ENCODE data around the gene CYLD. TPM values are rescaled to one million over a fixed set of nuclear protein-coding genes. Genes with fewer than 3 reads are reported as not detected.

The CYLD gene
- total and polyA plus RNA-seq, 2 experiments from 2014 or later: 6.9 to 30.9 TPM

- H3K27ac Mint-ChIP-seq: peak overlapping the region; percentile 82; the same call in 1 of the 2 replicates
- no peaks in the 10 kb centered on the region for H3F3A ChIP-seq (replicated peaks; ENCODE audit: low read depth)
- H3K27me3 Mint-ChIP-seq (ENCODE audit: insufficient read depth, low read depth, poor library complexity): peaks cover 2% of the 10 kb centered on the region
- H3K36me3 Mint-ChIP-seq (ENCODE audit: low read depth): no peaks in the 10 kb centered on the region; the same call in 2 of the 3 replicates
- DNase-seq (ENCODE audit: low spot score): no peak
- peaks cover 37% of the 10 kb centered on the region for H3K4me1 Mint-ChIP-seq
- no peak for ATAC-seq
- H3K4me3 ChIP-seq: peak overlapping the region; percentile 74; the same call in 1 of the 2 replicates
- H2AFZ ChIP-seq: no peak overlapping the region
- H3K4me3 Mint-ChIP-seq: peak overlapping the region; percentile 83
- H3K36me3 ChIP-seq (ENCODE audit: insufficient read depth): no peaks in the 10 kb centered on the region
- peak overlapping the region; percentile 74 for H3K4me2 ChIP-seq
- no peaks in the 10 kb centered on the region for H3K79me2 ChIP-seq (replicated peaks; ENCODE audit: insufficient read depth)
- H4K20me1 ChIP-seq (replicated peaks; ENCODE audit: insufficient read depth): no peaks in the 10 kb centered on the region
- peaks cover 30% of the 10 kb centered on the region for H3K4me1 ChIP-seq (ENCODE audit: insufficient read depth)
- no peaks in the 10 kb centered on the region for H3K27me3 ChIP-seq (ENCODE audit: insufficient read depth)
- no peak overlapping the region for H3K27ac ChIP-seq (ENCODE audit: low read depth)
- H3K9me3 Mint-ChIP-seq: no peaks in the 10 kb centered on the region; the same call in 2 of the 3 replicates
- TF ChIP-seq ETS1 (IDR thresholded peaks at IDR 0.05): no peak
- TF ChIP-seq EZH2 (IDR thresholded peaks at IDR 0.05; ENCODE audit: low read depth, unreplicated experiment): no peak
- no peak for TF ChIP-seq NANOG (IDR thresholded peaks at IDR 0.05; ENCODE audit: borderline replicate concordance)
- TF ChIP-seq, protein P1, sequence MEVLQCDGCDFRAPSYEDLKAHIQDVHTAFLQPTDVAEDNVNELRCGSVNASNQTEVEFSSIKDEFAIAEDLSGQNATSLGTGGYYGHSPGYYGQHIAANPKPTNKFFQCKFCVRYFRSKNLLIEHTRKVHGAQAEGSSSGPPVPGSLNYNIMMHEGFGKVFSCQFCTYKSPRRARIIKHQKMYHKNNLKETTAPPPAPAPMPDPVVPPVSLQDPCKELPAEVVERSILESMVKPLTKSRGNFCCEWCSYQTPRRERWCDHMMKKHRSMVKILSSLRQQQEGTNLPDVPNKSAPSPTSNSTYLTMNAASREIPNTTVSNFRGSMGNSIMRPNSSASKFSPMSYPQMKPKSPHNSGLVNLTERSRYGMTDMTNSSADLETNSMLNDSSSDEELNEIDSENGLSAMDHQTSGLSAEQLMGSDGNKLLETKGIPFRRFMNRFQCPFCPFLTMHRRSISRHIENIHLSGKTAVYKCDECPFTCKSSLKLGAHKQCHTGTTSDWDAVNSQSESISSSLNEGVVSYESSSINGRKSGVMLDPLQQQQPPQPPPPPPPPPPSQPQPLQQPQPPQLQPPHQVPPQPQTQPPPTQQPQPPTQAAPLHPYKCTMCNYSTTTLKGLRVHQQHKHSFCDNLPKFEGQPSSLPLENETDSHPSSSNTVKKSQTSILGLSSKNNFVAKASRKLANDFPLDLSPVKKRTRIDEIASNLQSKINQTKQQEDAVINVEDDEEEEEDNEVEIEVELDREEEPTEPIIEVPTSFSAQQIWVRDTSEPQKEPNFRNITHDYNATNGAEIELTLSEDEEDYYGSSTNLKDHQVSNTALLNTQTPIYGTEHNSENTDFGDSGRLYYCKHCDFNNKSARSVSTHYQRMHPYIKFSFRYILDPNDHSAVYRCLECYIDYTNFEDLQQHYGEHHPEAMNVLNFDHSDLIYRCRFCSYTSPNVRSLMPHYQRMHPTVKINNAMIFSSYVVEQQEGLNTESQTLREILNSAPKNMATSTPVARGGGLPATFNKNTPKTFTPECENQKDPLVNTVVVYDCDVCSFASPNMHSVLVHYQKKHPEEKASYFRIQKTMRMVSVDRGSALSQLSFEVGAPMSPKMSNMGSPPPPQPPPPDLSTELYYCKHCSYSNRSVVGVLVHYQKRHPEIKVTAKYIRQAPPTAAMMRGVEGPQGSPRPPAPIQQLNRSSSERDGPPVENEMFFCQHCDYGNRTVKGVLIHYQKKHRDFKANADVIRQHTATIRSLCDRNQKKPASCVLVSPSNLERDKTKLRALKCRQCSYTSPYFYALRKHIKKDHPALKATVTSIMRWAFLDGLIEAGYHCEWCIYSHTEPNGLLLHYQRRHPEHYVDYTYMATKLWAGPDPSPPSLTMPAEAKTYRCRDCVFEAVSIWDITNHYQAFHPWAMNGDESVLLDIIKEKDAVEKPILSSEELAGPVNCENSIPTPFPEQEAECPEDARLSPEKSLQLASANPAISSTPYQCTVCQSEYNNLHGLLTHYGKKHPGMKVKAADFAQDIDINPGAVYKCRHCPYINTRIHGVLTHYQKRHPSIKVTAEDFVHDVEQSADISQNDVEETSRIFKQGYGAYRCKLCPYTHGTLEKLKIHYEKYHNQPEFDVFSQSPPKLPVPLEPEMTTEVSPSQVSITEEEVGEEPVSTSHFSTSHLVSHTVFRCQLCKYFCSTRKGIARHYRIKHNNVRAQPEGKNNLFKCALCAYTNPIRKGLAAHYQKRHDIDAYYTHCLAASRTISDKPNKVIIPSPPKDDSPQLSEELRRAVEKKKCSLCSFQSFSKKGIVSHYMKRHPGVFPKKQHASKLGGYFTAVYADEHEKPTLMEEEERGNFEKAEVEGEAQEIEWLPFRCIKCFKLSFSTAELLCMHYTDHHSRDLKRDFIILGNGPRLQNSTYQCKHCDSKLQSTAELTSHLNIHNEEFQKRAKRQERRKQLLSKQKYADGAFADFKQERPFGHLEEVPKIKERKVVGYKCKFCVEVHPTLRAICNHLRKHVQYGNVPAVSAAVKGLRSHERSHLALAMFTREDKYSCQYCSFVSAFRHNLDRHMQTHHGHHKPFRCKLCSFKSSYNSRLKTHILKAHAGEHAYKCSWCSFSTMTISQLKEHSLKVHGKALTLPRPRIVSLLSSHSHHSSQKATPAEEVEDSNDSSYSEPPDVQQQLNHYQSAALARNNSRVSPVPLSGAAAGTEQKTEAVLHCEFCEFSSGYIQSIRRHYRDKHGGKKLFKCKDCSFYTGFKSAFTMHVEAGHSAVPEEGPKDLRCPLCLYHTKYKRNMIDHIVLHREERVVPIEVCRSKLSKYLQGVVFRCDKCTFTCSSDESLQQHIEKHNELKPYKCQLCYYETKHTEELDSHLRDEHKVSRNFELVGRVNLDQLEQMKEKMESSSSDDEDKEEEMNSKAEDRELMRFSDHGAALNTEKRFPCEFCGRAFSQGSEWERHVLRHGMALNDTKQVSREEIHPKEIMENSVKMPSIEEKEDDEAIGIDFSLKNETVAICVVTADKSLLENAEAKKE (CRISPR knock-in tag; IDR thresholded peaks at IDR 0.05): no peak
- TF ChIP-seq, protein P2, sequence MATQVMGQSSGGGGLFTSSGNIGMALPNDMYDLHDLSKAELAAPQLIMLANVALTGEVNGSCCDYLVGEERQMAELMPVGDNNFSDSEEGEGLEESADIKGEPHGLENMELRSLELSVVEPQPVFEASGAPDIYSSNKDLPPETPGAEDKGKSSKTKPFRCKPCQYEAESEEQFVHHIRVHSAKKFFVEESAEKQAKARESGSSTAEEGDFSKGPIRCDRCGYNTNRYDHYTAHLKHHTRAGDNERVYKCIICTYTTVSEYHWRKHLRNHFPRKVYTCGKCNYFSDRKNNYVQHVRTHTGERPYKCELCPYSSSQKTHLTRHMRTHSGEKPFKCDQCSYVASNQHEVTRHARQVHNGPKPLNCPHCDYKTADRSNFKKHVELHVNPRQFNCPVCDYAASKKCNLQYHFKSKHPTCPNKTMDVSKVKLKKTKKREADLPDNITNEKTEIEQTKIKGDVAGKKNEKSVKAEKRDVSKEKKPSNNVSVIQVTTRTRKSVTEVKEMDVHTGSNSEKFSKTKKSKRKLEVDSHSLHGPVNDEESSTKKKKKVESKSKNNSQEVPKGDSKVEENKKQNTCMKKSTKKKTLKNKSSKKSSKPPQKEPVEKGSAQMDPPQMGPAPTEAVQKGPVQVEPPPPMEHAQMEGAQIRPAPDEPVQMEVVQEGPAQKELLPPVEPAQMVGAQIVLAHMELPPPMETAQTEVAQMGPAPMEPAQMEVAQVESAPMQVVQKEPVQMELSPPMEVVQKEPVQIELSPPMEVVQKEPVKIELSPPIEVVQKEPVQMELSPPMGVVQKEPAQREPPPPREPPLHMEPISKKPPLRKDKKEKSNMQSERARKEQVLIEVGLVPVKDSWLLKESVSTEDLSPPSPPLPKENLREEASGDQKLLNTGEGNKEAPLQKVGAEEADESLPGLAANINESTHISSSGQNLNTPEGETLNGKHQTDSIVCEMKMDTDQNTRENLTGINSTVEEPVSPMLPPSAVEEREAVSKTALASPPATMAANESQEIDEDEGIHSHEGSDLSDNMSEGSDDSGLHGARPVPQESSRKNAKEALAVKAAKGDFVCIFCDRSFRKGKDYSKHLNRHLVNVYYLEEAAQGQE (IDR thresholded peaks at IDR 0.05; ENCODE audit: unreplicated experiment): no peak
- TF ChIP-seq ZNF114 (CRISPR knock-in tag; IDR thresholded peaks at IDR 0.05): no peak
- TF ChIP-seq STAT1 (IDR thresholded peaks at IDR 0.05; ENCODE audit: unreplicated experiment): no peak
- no peak for TF ChIP-seq JUNB (IDR thresholded peaks at IDR 0.05; ENCODE audit: unreplicated experiment)
- TF ChIP-seq ZNF331 (CRISPR knock-in tag; IDR thresholded peaks at IDR 0.05; ENCODE audit: low read depth): no peak
- TF ChIP-seq EZH2phosphoT487 (IDR thresholded peaks at IDR 0.05; ENCODE audit: unreplicated experiment): no peak
- no peaks in the 10 kb centered on the region for H3K9me2 ChIP-seq (ENCODE audit: insufficient read depth)
These were observed 1.8 kb downstream of the CYLD start for GRCh38 chr16:50743581-50744225.

Data from GM23338 (cell line).